Measurements from ENCODE around the gene SLC5A5. TPM values are rescaled to one million over a fixed set of nuclear protein-coding genes. Genes with fewer than 3 reads are reported as not detected.
"Not testable (repeated sequence)": the region's sequence is repeated elsewhere in the genome, so short reads cannot be mapped to it uniquely, and the experiment has no call there.

The SLC5A5 gene
- total RNA-seq, 2 donors from 2014 or later, result 1.3 to 2.0 TPM

GRCh38 chr19:17871032-17871877, 490 bp upstream of the SLC5A5 start:
- Mint-ChIP-seq H3K27ac (peak overlapping the region; percentile 34), H3K36me3 (ENCODE audit: low read depth) (no peaks in the 10 kb centered on the region), H3K4me3 (peak overlapping the region; percentile 92), H3K27me3 (no peaks in the 10 kb centered on the region), H3K4me1 (peaks cover 7% of the 10 kb centered on the region)
- ATAC-seq (no peak), DNase-seq (no peak)
- no peaks in the 10 kb centered on the region for H3K9me3 ChIP-seq (ENCODE audit: control insufficient read depth, low read length, poor library complexity, severe bottlenecking)

GRCh38 chr19:17872251-17873001, 681 bp downstream of the SLC5A5 start:
- ATAC-seq (peak; percentile 17), DNase-seq (no peak)
- Mint-ChIP-seq H3K4me1 (peaks cover 5% of the 10 kb centered on the region), H3K36me3 (ENCODE audit: low read depth) (no peaks in the 10 kb centered on the region), H3K4me3 (peak overlapping the region; percentile 92), H3K27ac (peak overlapping the region; percentile 4), H3K27me3 (no peaks in the 10 kb centered on the region)
- no peaks in the 10 kb centered on the region for H3K9me3 ChIP-seq (ENCODE audit: control insufficient read depth, low read length, poor library complexity, severe bottlenecking)

- H3K9me3 ChIP-seq (ENCODE audit: control insufficient read depth, low read length, poor library complexity, severe bottlenecking), result no peaks in the 10 kb centered on the region
- H3K27me3 Mint-ChIP-seq, result no peaks in the 10 kb centered on the region
- ATAC-seq, result peak; percentile 85
- H3K4me1 Mint-ChIP-seq, result peaks cover 5% of the 10 kb centered on the region
- H3K36me3 Mint-ChIP-seq (ENCODE audit: low read depth), result no peaks in the 10 kb centered on the region
- H3K4me3 Mint-ChIP-seq, result peak overlapping the region; percentile 92
- no peak overlapping the region for H3K27ac Mint-ChIP-seq
- DNase-seq, result peak; percentile 47 to 58 (median 57)
Observed at GRCh38 chr19:17873786-17874757, 2.3 kb downstream of the SLC5A5 start.

GRCh38 chr19:17874758-17875135, 3.0 kb downstream of the SLC5A5 start:
- Mint-ChIP-seq H3K36me3 (ENCODE audit: low read depth) (no peaks in the 10 kb centered on the region), H3K4me1 (peaks cover 5% of the 10 kb centered on the region), H3K27me3 (no peaks in the 10 kb centered on the region), H3K27ac (no peak overlapping the region), H3K4me3 (no peak overlapping the region)
- DNase-seq (no peak), ATAC-seq (no peak)
- H3K9me3 ChIP-seq (ENCODE audit: control insufficient read depth, low read length, poor library complexity, severe bottlenecking), result no peaks in the 10 kb centered on the region

GRCh38 chr19:17877696-17878095, 6.0 kb downstream of the SLC5A5 start:
- no peaks in the 10 kb centered on the region for H3K27me3 Mint-ChIP-seq
- DNase-seq, result no peak
- H3K27ac Mint-ChIP-seq, result no peak overlapping the region
- H3K4me3 Mint-ChIP-seq, result no peak overlapping the region
- no peak for ATAC-seq
- H3K9me3 ChIP-seq (ENCODE audit: control insufficient read depth, low read length, poor library complexity, severe bottlenecking), result no peaks in the 10 kb centered on the region
- H3K4me1 Mint-ChIP-seq, result peaks cover 2% of the 10 kb centered on the region
- H3K36me3 Mint-ChIP-seq (ENCODE audit: low read depth), result no peaks in the 10 kb centered on the region

- ATAC-seq (no peak), DNase-seq (no peak)
- Mint-ChIP-seq H3K4me3 (no peak overlapping the region), H3K4me1 (no peaks in the 10 kb centered on the region), H3K27ac (no peak overlapping the region), H3K36me3 (ENCODE audit: low read depth) (no peaks in the 10 kb centered on the region), H3K27me3 (no peaks in the 10 kb centered on the region)
- H3K9me3 ChIP-seq (ENCODE audit: control insufficient read depth, low read length, poor library complexity, severe bottlenecking), result no peaks in the 10 kb centered on the region
Observed at GRCh38 chr19:17879466-17879865, 7.7 kb downstream of the SLC5A5 start.

- ATAC-seq (no peak), DNase-seq (no peak)
- no peaks in the 10 kb centered on the region for H3K9me3 ChIP-seq (ENCODE audit: control insufficient read depth, low read length, poor library complexity, severe bottlenecking)
- H3K27me3 Mint-ChIP-seq, result no peaks in the 10 kb centered on the region
- H3K4me1 Mint-ChIP-seq, result no peaks in the 10 kb centered on the region
- H3K36me3 Mint-ChIP-seq (ENCODE audit: low read depth), result no peaks in the 10 kb centered on the region
- H3K4me3 Mint-ChIP-seq, result peak overlapping the region; percentile 31
- peak overlapping the region; percentile 41 for H3K27ac Mint-ChIP-seq
Observed at GRCh38 chr19:17881701-17882100, 10.0 kb downstream of the SLC5A5 start.

- H3K27me3 Mint-ChIP-seq, result no peaks in the 10 kb centered on the region
- H3K36me3 Mint-ChIP-seq (ENCODE audit: low read depth), result no peaks in the 10 kb centered on the region
- DNase-seq (no peak), ATAC-seq (no peak)
- H3K9me3 ChIP-seq (ENCODE audit: control insufficient read depth, low read length, poor library complexity, severe bottlenecking), result no peaks in the 10 kb centered on the region
- H3K4me3 Mint-ChIP-seq, result no peak overlapping the region
- no peak overlapping the region for H3K27ac Mint-ChIP-seq
- H3K4me1 Mint-ChIP-seq, result no peaks in the 10 kb centered on the region
Observed at GRCh38 chr19:17883627-17884410, 12.1 kb downstream of the SLC5A5 start.

GRCh38 chr19:17886515-17886914, 14.8 kb downstream of the SLC5A5 start:
- Mint-ChIP-seq H3K4me1 (no peaks in the 10 kb centered on the region), H3K27ac (no peak overlapping the region), H3K36me3 (ENCODE audit: low read depth) (no peaks in the 10 kb centered on the region), H3K27me3 (no peaks in the 10 kb centered on the region), H3K4me3 (no peak overlapping the region)
- no peak for DNase-seq
- H3K9me3 ChIP-seq (ENCODE audit: control insufficient read depth, low read length, poor library complexity, severe bottlenecking), result no peaks in the 10 kb centered on the region
- no peak for ATAC-seq

GRCh38 chr19:17887221-17887620, 15.5 kb downstream of the SLC5A5 start:
- not testable (repeated sequence) for H3K36me3 Mint-ChIP-seq (ENCODE audit: low read depth)

GRCh38 chr19:17888260-17888659, 16.5 kb downstream of the SLC5A5 start:
- Mint-ChIP-seq H3K36me3 (ENCODE audit: low read depth) (no peaks in the 10 kb centered on the region), H3K4me3 (no peak overlapping the region), H3K4me1 (no peaks in the 10 kb centered on the region), H3K27me3 (no peaks in the 10 kb centered on the region), H3K27ac (no peak overlapping the region)
- DNase-seq (no peak), ATAC-seq (no peak)
- no peaks in the 10 kb centered on the region for H3K9me3 ChIP-seq (ENCODE audit: control insufficient read depth, low read length, poor library complexity, severe bottlenecking)

More at GRCh38 chr19:17887221-17887620, 15.5 kb downstream of the SLC5A5 start:
- not testable (repeated sequence) for ATAC-seq; H3K4me3 Mint-ChIP-seq; H3K9me3 ChIP-seq (ENCODE audit: control insufficient read depth, low read length, poor library complexity, severe bottlenecking); H3K27me3 Mint-ChIP-seq; H3K27ac Mint-ChIP-seq; H3K4me1 Mint-ChIP-seq; DNase-seq

GRCh38 chr19:17889609-17890214, 18.0 kb downstream of the SLC5A5 start:
- Mint-ChIP-seq H3K4me3 (no peak overlapping the region), H3K36me3 (ENCODE audit: low read depth) (no peaks in the 10 kb centered on the region), H3K27me3 (no peaks in the 10 kb centered on the region), H3K27ac (no peak overlapping the region), H3K4me1 (no peaks in the 10 kb centered on the region)
- DNase-seq, result no peak
- ATAC-seq, result no peak
- H3K9me3 ChIP-seq (ENCODE audit: control insufficient read depth, low read length, poor library complexity, severe bottlenecking), result no peaks in the 10 kb centered on the region
